KBM-7 (cell line): ENCODE data around the gene VIM.

ENCODE experiments used
- DNase-seq: peaks from one replicate; pipeline ENCODE4 v3.0.0-alpha.2; 2015
- in situ Hi-C: fragments of 300-500 bp; cut with MboI; formaldehyde crosslinking; loops from 2 replicates; pipeline ENCODE4 v1.14.3; 2020; ENCODE audit warnings: low sequenced_read_pairs, low pct_unique_long_range_greater_than_20kb, mixed read lengths

Gene VIM

DNA sequence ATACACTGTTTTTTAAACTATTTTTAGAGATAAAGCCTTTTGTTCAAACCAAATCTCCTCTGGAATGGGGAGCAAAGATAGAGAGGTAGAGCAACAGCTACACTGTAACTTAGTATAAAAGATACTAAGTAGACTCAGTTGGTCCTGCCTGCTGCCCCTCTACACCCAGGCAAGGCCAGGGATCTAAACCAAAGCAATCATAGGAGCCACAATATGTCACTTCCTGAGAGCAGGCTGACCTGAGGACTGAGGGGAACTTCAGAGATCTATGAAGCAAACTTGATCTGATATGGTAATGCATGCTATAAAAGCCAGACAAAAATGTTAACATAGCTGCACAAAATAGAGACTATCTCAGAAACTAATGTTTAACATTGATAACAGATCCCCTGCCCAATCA lies 19.6 kb upstream of the VIM start:
- in situ Hi-C loops, result no loop called here

DNA sequence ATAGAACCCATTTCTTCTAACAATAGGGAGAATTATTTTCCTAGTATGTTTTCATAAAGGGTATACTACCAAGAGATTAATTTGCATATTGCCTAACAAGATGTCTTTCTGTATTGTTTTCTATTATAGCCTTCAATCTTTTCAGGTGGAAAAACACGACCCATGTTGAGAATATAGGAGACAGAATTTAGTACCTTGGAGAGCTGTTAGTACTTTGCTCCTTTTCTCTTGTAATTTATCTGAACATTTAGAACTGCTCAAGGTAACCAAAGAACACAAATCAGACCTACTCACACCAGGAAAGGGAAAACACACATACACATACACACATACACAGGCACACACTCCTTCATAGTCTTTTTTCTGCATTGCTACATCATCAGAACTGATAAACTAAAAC lies 18.7 kb upstream of the VIM start:
- DNase-seq, result no peak
- in situ Hi-C loops, result no loop called here

More for the DNA sequence above, 19.6 kb upstream of the VIM start:
- DNase-seq, result no peak

DNA sequence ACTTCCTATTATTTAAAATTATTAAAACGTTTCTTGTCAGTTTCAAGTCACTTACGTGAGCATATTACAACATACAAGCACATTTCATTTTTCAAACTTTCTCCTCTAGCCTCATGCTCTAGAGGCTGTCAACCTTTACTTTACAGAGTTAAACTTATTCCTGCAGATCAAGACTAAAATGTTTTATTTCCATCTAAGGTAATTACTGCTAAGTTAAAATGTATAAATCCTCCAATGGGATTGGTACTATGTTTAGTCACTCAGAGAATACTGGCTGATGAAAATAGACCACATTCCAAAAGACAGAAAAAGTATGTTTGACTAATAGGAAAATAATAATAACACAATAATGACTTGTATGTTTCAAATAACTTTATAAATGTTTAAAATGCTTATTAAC lies 18.2 kb upstream of the VIM start:
- in situ Hi-C loops, result no loop called here
- no peak for DNase-seq

DNA sequence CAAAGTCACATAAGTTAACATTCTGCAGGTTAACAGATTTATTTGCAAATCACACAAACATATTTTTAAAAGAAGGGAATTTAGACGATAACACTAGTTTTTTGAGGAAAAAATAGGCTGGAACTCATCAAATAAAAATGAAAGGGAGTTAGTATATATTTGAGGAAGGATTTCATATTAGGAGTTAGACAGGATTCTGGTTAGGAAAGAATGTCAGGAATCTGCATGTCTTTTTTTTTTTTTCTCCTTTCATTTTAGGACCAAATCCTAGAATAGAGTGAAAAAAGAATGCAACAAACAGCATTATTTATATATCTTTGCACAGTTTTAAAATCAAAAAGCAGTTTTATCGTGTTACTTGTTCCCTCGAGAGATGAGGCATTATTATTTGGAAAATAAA lies 17.7 kb upstream of the VIM start:
- no peak for DNase-seq
- in situ Hi-C loops, result no loop called here

DNA sequence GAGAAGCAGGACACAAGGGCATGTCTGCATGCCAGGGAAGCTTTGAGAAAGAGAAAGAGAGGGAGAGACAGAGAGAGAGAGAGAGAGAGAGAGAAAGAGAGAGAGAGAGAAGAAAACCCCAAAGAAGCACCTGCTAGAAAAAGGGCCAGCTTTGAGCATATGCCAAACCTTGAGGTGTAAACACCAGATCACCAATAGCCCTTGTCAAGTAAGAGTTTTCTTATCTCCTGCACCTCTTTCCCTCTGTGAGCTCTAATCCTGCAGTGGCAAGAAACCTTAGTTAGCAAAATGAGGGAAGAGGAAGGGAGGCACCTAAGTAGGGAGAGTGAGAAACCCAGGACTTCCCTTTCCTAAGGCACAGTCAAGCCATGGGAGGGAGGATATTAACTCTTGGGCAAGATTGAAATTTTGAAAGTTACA lies 15.2 kb upstream of the VIM start:
- in situ Hi-C loops, result no loop called here
- DNase-seq, result peak; percentile 54

DNA sequence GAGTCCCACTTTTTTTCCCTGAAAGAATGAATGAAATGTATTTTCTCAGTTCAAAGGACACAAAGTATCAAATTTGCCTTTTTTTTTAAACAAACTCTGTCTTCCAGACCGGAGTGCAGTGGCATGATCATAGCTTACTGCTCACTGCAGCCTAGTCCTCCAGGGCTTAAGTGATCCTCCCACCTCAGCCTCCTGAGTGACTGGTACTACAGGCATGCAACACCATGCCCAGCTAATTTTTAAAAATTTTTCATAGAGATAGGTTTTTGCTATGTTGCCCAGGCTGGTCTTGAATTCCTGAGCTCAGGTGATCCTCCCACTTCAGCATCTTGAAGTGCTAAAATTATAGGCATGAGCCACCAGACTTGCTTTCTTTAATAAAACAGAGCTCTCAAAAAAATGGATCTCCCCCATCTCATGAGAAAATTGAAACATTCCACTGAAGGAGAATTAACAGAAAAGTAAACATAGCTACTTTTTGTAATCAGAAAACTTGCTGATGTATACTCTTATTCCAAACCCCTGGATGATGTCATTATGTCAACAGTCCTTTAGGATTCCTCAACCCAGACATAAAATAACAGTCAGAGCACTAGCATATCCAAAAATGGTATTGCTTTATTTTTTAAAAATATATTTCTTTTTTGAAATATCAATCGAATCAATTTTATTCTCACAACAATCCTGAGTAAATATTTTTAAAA lies 14.2 kb upstream of the VIM start:
- in situ Hi-C loops, result no loop called here
- no peak for DNase-seq

DNA sequence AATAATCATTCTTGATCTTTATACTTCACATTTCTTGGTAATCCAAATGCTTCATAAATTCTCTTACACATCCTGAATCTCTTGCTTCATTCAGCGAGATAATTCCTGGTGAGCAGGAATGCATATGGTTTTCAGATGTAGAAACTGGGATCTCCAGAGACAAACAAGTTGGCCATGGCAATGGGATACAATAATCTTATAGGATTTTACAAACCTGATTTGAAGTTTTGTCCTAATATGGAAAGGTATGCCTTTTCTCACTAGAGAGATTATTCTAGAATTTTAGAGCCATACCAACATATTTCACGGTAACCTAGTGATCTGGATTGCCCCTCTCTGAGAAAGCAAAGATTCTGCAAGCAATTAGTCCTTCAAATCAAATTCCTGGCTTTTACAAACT lies 13.5 kb upstream of the VIM start:
- DNase-seq, result no peak
- in situ Hi-C loops, result no loop called here

DNA sequence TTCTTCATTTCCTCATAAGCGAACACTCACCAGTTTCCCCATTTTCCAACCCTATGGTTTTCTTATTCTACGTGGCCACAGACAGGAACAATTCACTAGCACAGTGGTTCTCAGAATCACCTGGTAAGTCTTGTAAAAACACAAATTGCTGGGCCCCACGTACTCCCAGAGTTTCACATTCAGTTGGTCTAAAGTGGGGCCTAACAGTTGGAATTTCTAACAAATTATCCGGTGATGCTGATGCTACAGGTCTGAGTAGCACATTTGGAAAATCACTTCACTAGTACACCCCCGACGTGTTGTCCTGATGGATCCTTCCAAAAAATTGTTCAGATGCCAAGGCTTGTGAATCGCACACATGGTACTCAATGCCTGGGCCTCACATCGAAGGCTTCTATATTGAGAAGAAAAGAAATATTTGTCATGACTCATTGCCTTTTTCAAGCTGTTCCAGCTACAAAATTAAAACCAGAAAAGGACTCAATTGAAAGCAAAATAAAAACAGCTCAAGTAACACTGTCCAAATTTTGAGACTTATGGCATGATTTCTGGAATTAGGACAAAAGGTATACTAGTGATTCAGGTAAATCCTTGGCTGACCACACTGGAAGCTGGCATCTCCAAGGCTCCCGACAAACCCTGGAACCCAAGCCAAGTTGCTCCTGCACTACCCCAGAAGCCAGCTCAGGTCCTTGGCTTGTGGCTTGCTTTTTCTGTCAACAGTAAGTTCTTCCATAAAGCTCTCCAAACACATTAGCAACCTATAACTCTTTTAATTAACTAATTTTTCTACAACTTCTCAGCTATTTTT lies 12.9 kb upstream of the VIM start:
- in situ Hi-C loops, result no loop called here
- DNase-seq, result peak; percentile 66

DNA sequence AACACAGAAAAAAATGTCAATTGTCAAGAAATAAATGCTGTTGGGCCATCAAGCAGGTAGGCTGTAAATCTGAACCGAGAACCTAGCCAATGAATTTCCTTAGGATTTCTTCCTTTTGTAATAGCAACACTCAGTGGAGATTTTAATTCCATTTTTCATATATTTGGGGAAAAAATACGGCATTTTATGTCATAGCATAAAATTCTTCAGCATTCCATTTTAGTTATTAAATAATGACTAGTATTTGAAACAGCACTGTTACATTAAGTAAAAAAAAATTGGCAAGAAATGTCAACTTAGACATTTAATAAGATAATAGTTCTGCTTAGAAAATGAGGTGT lies 12.3 kb upstream of the VIM start:
- in situ Hi-C loops, result no loop called here
- DNase-seq, result no peak

DNA sequence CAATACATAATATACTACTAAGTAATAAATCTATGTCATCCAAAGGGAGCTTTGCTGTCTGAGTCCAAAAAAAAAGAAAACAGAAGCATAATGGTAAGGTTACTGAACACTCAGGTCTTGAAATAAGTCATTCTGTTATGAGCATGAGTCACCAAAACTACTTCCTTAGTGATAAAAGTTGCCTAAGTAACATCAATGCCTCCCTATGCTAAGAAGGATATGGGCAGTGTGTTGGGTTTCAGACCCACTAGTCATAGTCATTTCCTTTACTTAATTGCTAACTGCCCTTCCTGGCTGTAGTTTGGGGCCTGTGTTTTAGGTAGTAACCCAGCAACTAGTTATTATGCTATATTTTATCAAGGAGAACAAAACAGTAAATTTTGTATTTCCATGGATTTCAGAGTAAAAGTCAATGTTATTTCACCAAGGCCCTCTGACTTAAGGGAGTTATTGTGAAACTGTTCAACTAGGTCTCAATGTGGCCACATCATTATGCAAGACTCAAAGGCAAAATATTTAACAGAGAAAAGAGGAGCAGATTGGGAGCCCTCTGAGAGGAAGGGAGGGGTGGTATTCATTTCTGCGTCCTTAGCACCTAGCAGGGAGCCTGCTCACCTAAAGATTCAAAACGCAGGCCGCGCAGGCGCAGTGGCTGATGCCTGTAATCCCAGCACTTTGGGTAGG lies 11.7 kb upstream of the VIM start:
- in situ Hi-C loops, result no loop called here
- DNase-seq, result peak; percentile 91

DNA sequence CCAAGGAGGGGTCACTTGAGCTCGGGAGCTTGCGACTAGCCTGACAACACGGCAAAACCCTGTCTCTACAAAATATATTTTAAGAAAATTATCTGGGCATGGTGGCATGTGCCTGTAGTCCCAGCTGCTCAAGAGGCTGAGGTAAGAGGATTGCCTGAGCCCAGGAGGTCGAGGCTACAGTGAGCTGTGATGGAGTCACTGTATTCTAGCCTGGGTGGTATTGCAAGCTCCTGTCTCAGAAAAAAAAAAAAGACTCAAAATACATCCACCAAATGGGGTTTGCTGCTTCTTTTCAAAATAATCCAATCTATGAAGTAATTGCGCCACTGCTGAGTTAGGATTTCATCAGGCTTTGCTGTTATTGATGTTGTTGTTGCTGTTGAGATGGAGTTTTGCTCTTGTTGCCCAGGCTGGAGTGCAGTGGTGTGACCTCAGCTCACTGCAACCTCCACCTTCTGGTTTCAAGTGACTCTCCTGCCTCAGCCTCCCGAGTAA lies 11.1 kb upstream of the VIM start:
- DNase-seq, result no peak
- in situ Hi-C loops, result no loop called here

DNA sequence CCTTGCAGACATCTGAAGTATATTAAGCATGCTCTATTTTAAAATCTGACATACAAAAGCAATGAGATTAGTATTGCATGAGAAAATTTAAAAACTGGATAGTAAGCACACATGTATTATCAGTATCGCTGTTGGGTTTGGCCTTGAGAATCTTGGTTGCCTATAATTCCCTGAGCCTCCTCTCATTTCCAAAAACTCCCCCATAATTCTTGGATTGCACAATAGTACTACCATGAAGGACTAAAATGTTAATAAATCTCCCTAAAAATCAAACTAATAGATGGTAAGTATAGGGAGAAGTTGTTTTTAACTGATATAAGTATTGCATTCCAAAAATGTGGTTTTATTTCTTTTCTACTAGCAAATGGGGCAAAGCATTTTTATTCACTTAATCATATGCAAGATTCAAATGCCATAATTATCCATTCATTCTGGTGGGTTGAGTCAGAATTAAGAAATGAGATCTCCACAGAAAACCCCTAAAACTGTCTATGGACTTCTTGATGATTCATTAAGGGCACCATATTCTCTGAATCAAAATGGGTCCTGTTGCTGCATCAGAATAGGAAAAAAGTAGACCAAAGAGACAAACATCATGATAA lies 10.3 kb upstream of the VIM start:
- no peak for DNase-seq
- in situ Hi-C loops, result no loop called here

DNA sequence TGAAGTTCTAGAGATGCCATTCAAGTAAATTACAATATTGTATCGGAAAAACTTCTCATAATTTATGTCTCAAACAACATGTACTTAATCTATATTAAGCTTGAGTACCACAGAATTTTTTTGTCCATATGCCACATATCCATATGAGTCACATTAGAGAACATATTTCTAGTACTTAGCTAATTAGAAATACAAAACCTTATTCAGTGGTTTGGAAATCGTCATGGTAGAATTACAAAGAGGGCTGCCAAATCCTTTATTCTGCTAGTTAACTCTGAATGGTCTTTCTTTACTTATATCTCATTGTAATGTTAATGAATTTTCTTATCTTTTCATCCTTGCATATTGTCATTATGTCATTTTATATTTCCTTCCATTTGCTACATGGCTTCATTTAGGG lies 9.0 kb upstream of the VIM start:
- in situ Hi-C loops, result no loop called here
- no peak for DNase-seq

DNA sequence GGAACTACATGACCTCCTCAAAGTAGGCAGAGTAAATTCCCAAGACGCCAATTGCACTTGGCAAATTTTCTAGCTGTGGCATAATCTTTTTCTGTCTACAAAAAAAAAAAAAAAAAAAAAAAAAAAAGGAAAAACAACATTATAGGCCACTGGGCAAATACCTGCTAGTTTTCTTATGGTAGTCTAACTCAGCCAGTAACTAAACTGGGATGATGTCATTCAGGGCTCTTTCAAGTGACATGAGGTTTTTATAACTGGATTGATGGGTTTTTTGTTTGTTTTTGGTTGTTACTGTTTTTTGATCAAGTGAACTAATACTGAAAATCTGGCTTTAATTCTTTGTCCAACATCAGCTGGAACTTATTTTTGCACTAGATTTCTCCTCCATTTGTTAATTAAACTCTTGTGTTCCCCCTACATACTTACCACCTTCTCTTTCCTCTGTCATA lies 7.4 kb upstream of the VIM start:
- in situ Hi-C loops, result no loop called here
- no peak for DNase-seq

DNA sequence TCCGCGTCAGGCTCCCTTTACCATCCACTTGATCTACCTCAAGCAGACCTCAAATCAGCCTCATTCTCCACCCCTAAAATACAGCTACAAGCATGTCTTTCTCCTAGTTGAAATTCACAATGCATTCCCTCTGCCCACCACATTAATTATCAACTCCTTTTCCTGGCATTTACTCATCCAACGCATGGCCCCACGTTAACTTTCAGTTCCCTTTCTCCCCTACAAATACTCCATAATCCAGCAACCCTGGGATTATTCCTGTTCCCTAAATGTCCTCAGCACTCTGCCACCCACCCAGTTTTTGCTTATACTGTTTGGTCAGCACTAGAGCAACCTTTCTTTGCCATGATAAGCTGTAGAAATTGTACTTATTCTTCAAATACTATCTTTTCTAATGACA lies 5.7 kb upstream of the VIM start:
- in situ Hi-C loops, result no loop called here
- DNase-seq, result no peak

DNA sequence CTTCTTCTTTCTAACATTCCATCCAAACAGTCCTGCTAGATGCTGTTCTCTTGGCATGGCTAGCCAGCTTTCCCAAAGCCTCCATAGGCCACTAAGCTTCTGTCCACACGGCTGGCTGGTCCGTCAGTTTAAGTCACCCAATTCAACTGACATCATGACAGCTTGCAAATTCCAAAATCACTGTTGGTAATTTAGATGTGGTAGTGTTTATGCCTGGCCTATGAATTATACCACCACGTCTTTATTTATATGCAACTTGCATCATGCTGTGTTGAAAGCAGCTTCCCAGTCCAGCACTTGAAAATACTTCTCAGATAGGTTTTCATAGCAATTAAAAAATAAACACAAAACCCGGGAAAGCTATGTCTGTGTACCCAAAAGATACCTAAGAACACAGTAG lies 2.2 kb upstream of the VIM start:
- in situ Hi-C loops, result loop anchor here (25.0 kb wide), 1 partner anchor 339 kb away; no protein-coding TSS in a partner anchor
- DNase-seq, result no peak

DNA sequence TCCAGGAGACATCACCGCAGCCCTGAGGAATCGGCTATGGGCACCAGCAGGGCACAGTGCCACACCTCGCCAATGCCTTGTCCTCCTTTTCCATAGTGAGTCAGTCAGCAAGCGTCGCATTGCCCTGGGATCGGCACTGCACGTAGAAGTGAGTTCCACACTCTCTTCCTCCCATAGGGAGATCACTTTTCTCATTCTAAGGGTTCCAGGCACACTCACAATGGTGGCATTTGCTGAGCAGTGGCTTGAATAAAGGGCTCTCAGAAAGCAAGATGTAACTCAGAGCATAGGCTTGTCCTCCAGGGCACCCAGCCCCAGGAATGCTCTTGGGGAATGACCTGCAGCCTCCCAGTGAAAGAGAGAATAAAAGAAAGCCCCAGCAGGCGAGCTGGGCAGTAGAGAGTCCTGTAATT lies 1.1 kb upstream of the VIM start:
- in situ Hi-C loops, result loop anchor here (25.0 kb wide), 1 partner anchor 340 kb away; no protein-coding TSS in a partner anchor
- DNase-seq, result no peak

DNA sequence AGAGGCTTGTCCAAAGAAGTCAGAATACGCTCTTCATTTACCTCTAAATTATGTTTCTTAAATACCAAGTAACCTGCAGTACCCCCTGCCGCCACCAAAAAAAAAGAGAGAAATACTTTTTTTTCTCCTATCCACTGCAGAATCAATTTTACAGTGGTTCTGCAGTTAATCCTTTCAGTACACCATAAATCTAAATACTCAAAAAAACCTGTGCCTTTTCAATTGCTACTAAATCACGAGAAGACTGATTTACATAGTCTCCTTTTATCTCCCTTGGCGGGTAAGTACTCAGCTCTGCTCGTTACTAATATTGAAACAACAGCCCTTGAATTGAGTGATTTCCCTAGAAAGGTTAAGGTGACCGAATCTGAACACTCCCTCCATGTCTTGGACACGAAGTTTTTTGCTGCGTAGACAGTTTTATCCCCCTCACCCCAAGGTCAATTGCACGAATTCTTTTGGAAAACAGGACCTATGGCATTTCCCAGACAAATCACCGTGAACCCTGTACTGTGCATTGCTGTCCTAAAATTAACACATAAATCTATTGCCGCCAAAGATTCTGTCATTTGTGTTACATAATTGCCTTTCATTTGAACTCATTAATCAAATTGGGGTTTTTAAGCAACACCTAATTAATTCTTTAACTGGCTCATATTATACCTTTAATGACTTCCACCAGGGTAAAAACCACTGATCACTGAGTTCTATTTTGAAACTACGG lies 512 bp upstream of the VIM start:
- in situ Hi-C loops, result loop anchor here (25.0 kb wide), 1 partner anchor 340 kb away; no protein-coding TSS in a partner anchor

More for the DNA sequence above, 512 bp upstream of the VIM start:
- DNase-seq, result peak; percentile 69
